GM23338 (cell line): Measurements from ENCODE around the gene KRTAP16-1. TPM values are rescaled to one million over a fixed set of nuclear protein-coding genes. Genes with fewer than 3 reads are reported as not detected.

Source experiments
- ATAC-seq: fragments of 200-7000 bp; cut with Tn5 transposase; 3 replicates; pipeline ENCODE4 v1.9.1; 2020
- DNase-seq: peaks from one replicate; pipeline ENCODE4 v3.0.0-alpha.2; 2015; ENCODE audit warnings: low spot score
- H2AFZ ChIP-seq: fragments of 200-600 bp; sonication (generic); 2 replicates; pipeline ENCODE4 v1.8.0; 2016; ENCODE audit warnings: antibody characterized with exemption, mild to moderate bottlenecking, moderate library complexity
- H3F3A ChIP-seq: fragments of 200-600 bp; sonication (generic); replicated peaks from 2 replicates; pipeline ENCODE4 v1.8.0; 2017; ENCODE audit warnings: antibody characterized with exemption, mixed run types, low read depth
- H3K27ac ChIP-seq: fragments of 200-600 bp; sonication (generic); 2 replicates; pipeline ENCODE4 v1.6.1; 2016; ENCODE audit warnings: low read depth
- H3K27me3 ChIP-seq: fragments of 200-600 bp; sonication (generic); 2 replicates; pipeline ENCODE4 v1.8.0; 2016; ENCODE audit warnings: mild to moderate bottlenecking, mixed run types, moderate library complexity; ENCODE audit not compliant: insufficient read depth
- H3K36me3 ChIP-seq: fragments of 200-600 bp; sonication (generic); 2 replicates; pipeline ENCODE4 v1.8.0; 2016; ENCODE audit warnings: mild to moderate bottlenecking; ENCODE audit not compliant: insufficient read depth
- H3K4me1 ChIP-seq: fragments of 200-600 bp; sonication (generic); 2 replicates; pipeline ENCODE4 v1.8.0; 2016; ENCODE audit warnings: mild to moderate bottlenecking, moderate library complexity; ENCODE audit not compliant: insufficient read depth
- H3K4me2 ChIP-seq: fragments of 200-600 bp; sonication (generic); 2 replicates; pipeline ENCODE4 v1.7.1; 2017; ENCODE audit warnings: mixed run types
- H3K4me3 ChIP-seq: fragments of 200-600 bp; sonication (generic); 2 replicates; pipeline ENCODE4 v1.6.1; 2016; ENCODE audit warnings: mixed run types
- H3K79me2 ChIP-seq: fragments of 200-600 bp; sonication (generic); replicated peaks from 2 replicates; pipeline ENCODE4 v1.8.0; 2017; ENCODE audit warnings: mild to moderate bottlenecking; ENCODE audit not compliant: insufficient read depth
- H3K9me2 ChIP-seq: fragments of 200-600 bp; sonication (generic); 2 replicates; pipeline ENCODE4 v1.8.0; 2017; ENCODE audit not compliant: insufficient read depth
- H4K20me1 ChIP-seq: fragments of 200-600 bp; sonication (generic); replicated peaks from 2 replicates; pipeline ENCODE4 v1.8.0; 2017; ENCODE audit warnings: mild to moderate bottlenecking; ENCODE audit not compliant: insufficient read depth
- H3K27ac Mint-ChIP-seq: 2 replicates; pipeline ENCODE4 v1.8.0; 2020; ENCODE audit warnings: inconsistent platforms, mild to moderate bottlenecking, moderate library complexity, mixed read lengths
- H3K27me3 Mint-ChIP-seq: 3 replicates; pipeline ENCODE4 v1.8.0; 2022; ENCODE audit warnings: low read depth, mild to moderate bottlenecking, moderate library complexity, mixed read lengths, inconsistent platforms; ENCODE audit not compliant: insufficient read depth, poor library complexity
- H3K36me3 Mint-ChIP-seq: 3 replicates; pipeline ENCODE4 v1.8.0; 2021; ENCODE audit warnings: low read depth, mild to moderate bottlenecking, inconsistent platforms, moderate library complexity, mixed read lengths
- H3K4me1 Mint-ChIP-seq: 3 replicates; pipeline ENCODE4 v1.8.0; 2020; ENCODE audit warnings: mild to moderate bottlenecking, inconsistent platforms, mixed read lengths
- H3K4me3 Mint-ChIP-seq: 3 replicates; pipeline ENCODE4 v1.8.0; 2021; ENCODE audit warnings: moderate library complexity, mild to moderate bottlenecking, inconsistent platforms, mixed read lengths
- H3K9me3 Mint-ChIP-seq: 3 replicates; pipeline ENCODE4 v1.8.0; 2020; ENCODE audit warnings: moderate library complexity, mild to moderate bottlenecking, inconsistent platforms, mixed read lengths
- CREB1 ChIP-seq: fragments of 250-450 bp; sonication (Bioruptor Pico); IDR thresholded peaks from 2 replicates; pipeline ENCODE4 v1.5.0; 2020; ENCODE audit warnings: low read depth, mild to moderate bottlenecking, moderate library complexity
- CTCF ChIP-seq, 2 experiments: fragments of 200-600 bp in 1 of 2; sonication (generic) in 1 of 2; conservative IDR thresholded peaks; 2 replicates each; pipeline versions ENCODE4 v1.5.1 to v1.6.1; 2016 to 2017; ENCODE audit warnings: antibody characterized with exemption in 2 of 2, low read depth in 2 of 2, mild to moderate bottlenecking in 2 of 2, moderate library complexity in 1 of 2
- ETS1 ChIP-seq: IDR thresholded peaks from 2 replicates; pipeline ENCODE4 v1.6.1; 2016; ENCODE audit warnings: antibody characterized with exemption
- EZH2 ChIP-seq: fragments of 200-600 bp; sonication (generic); IDR thresholded peaks from one replicate; pipeline ENCODE4 v1.8.0; 2017; ENCODE audit warnings: antibody characterized with exemption, mild to moderate bottlenecking, low read depth; ENCODE audit not compliant: unreplicated experiment
- EZH2phosphoT487 ChIP-seq: fragments of 200-600 bp; sonication (generic); IDR thresholded peaks from one replicate; pipeline ENCODE4 v1.8.1; 2018; ENCODE audit warnings: antibody characterized with exemption; ENCODE audit not compliant: unreplicated experiment
- JUNB ChIP-seq: IDR thresholded peaks from one replicate; pipeline ENCODE4 v1.6.1; 2016; ENCODE audit warnings: antibody characterized with exemption; ENCODE audit not compliant: unreplicated experiment
- REST ChIP-seq: IDR thresholded peaks from one replicate; pipeline ENCODE4 v1.6.1; 2018; ENCODE audit warnings: antibody characterized with exemption; ENCODE audit not compliant: unreplicated experiment
- ZNF114 ChIP-seq: fragments of 250-450 bp; sonication (Bioruptor Pico); IDR thresholded peaks from 2 replicates; pipeline ENCODE4 v1.5.0; 2020; ENCODE audit warnings: mild to moderate bottlenecking, moderate library complexity
- polyA plus RNA-seq: library from polyadenylated mRNA; unstranded; fragments of >200 nt; fragmentation: Nextera tagmentation; extraction: Ambion mirVana; gene quantifications from 2 replicates; pipeline ENCODE4 v1.2.1, GENCODE V29; 2016
- total RNA-seq: library from RNA; depleted of rRNA; stranded (reverse); fragments of >200 nt; shearing (Covaris generic); gene quantifications from 2 replicates; pipeline ENCODE4 v1.2.3, GENCODE V29; 2014

The KRTAP16-1 gene
- total and polyA plus RNA-seq, 2 experiments from 2014 or later, result not detected

GRCh38 chr17:41325126-41325525 lies 16.0 kb upstream of the KRTAP16-1 start:
- TF ChIP-seq REST, result no peak
- no peak for TF ChIP-seq ZNF114 (CRISPR knock-in tag)
- TF ChIP-seq ETS1, result no peak
- TF ChIP-seq EZH2phosphoT487, result no peak
- TF ChIP-seq CTCF (conservative IDR thresholded peaks at IDR 0.05; ENCODE audit: low read depth in 2 of 2), result no peak
- no peak for TF ChIP-seq EZH2
- no peak for TF ChIP-seq JUNB
- TF ChIP-seq CREB1, result no peak
- no peak overlapping the region for H3K27ac Mint-ChIP-seq
- no peaks in the 10 kb centered on the region for H3K4me1 ChIP-seq
- H3K36me3 ChIP-seq, result no peaks in the 10 kb centered on the region
- ATAC-seq, result no peak
- H3K9me2 ChIP-seq, result no peaks in the 10 kb centered on the region
- no peak overlapping the region for H3K4me3 ChIP-seq
- no peak for DNase-seq
- H3K4me2 ChIP-seq, result no peak overlapping the region
- H4K20me1 ChIP-seq, result no peaks in the 10 kb centered on the region
- H3F3A ChIP-seq, result no peaks in the 10 kb centered on the region
- H3K79me2 ChIP-seq, result no peaks in the 10 kb centered on the region
- no peak overlapping the region for H3K27ac ChIP-seq
- H3K36me3 Mint-ChIP-seq, result no peaks in the 10 kb centered on the region
- H3K9me3 Mint-ChIP-seq, result peaks cover 1% of the 10 kb centered on the region; the same call in 1 of the 3 replicates
- H3K4me1 Mint-ChIP-seq, result no peaks in the 10 kb centered on the region; the same call in 2 of the 3 replicates
- H3K27me3 Mint-ChIP-seq, result peaks cover 11% of the 10 kb centered on the region
- H3K4me3 Mint-ChIP-seq, result no peak overlapping the region
- H3K27me3 ChIP-seq, result no peaks in the 10 kb centered on the region
- H2AFZ ChIP-seq, result no peak overlapping the region
